ENCODE data around the gene KCNIP1. TPM values are rescaled to one million over a fixed set of nuclear protein-coding genes. Genes with fewer than 3 reads are reported as not detected.

The KCNIP1 gene
- total RNA-seq, 2 experiments from 2014 or later, result not detected

DNA sequence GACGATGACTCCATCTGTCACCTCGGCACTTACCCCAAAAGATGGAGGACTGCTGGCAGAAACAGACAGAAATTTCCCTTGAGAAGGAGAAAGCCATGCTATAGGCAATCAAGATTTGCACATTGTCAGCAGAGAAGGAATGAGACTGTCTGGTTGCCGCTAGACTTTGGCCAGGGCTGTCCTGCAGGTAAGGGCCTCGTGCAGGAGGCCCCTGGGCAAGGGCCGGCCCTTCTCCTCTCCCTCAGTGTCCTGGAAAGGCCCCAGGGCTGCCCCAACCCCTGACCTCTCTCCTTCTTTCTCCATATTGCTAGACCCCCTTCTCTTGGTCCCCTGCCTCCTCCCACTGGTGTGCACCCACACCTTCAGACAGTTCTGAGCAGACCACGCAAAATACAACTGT is 14.6 kb upstream of the KCNIP1 start:
- POLR2A ChIA-PET, result no interaction called here
- DNase-seq, result no peak
- CTCF ChIA-PET, result no interaction called here
- Mint-ChIP-seq H3K27me3 (peaks cover 17% of the 10 kb centered on the region), H3K36me3 (ENCODE audit: low read depth) (no peaks in the 10 kb centered on the region), H3K27ac (no peak overlapping the region), H3K4me3 (no peak overlapping the region), H3K9me3 (no peaks in the 10 kb centered on the region), H3K4me1 (no peaks in the 10 kb centered on the region)

DNA sequence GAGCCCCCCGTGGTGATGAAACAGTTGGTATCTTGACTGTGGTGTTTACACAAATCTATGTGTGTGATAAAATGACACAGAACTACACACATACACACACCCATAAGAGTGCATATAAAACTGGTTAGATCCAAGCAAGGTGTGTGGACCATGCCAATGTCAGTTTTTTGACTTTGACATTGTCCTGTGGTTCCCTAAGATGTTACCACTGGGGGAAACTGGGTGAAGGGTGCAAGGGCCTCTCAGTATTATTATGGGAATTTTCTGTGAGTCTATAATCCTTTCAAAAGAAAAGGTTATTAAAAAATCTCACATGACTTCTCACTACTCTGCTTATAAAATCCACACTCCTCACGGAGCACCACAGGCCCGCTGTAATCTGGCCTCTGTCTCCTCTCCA is 13.4 kb upstream of the KCNIP1 start:
- H3K27ac Mint-ChIP-seq, result no peak overlapping the region
- H3K9me3 Mint-ChIP-seq, result no peaks in the 10 kb centered on the region
- no peak for DNase-seq
- peaks cover 20% of the 10 kb centered on the region for H3K27me3 Mint-ChIP-seq
- H3K36me3 Mint-ChIP-seq (ENCODE audit: low read depth), result no peaks in the 10 kb centered on the region
- POLR2A ChIA-PET, result no interaction called here
- no peak overlapping the region for H3K4me3 Mint-ChIP-seq
- H3K4me1 Mint-ChIP-seq, result no peaks in the 10 kb centered on the region
- CTCF ChIA-PET, result no interaction called here

GRCh38 chr5:170491479-170491878 is 12.3 kb upstream of the KCNIP1 start:
- ChIA-PET CTCF (no interaction called here), POLR2A (no interaction called here)
- Mint-ChIP-seq H3K36me3 (ENCODE audit: low read depth) (no peaks in the 10 kb centered on the region), H3K4me1 (no peaks in the 10 kb centered on the region), H3K27ac (no peak overlapping the region), H3K9me3 (no peaks in the 10 kb centered on the region), H3K27me3 (peaks cover 30% of the 10 kb centered on the region), H3K4me3 (no peak overlapping the region)
- no peak for DNase-seq

DNA sequence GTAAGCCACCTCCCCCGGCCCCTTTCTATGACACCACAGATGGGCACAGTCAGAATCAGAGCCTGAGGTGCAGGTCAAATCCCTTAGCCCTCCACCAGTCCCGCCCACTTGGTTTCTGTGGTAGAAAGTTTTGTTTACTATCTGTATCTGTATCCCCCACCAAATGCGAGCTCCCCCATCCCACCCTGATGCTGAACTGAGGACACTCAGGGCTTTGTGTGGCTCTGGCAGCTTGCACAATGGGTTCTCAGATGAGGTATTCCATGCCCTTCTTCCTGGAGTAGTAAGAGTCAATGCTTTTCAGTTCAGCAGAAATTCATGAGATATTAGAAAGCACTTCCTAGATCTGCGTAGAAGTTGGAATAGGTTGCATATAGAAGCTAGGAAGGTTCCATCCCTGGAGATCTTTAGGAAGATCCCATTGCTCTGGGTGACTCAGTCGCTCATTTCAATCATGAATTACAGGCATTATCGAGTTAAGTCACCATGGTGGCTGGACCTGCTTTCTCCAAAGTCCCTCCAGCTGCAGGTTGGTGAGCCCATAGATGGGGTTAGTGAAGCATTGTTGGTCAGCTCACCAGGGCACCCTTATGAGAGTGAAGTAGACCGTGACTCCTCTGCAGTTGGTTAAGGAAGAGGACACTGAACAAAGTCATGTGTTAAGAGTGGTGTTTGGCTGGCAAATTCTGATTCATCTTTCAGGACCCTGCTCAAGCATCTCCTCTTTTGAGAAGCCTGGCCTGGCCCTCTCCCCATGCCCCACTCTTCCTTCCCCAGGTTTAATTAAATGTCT is 10.6 kb upstream of the KCNIP1 start:
- H3K27me3 Mint-ChIP-seq, result peaks cover 41% of the 10 kb centered on the region
- H3K9me3 Mint-ChIP-seq, result no peaks in the 10 kb centered on the region
- H3K36me3 Mint-ChIP-seq (ENCODE audit: low read depth), result no peaks in the 10 kb centered on the region
- H3K4me1 Mint-ChIP-seq, result no peaks in the 10 kb centered on the region
- no peak for DNase-seq
- ChIA-PET CTCF (no interaction called here), POLR2A (no interaction called here)
- H3K4me3 Mint-ChIP-seq, result no peak overlapping the region
- no peak overlapping the region for H3K27ac Mint-ChIP-seq

GRCh38 chr5:170494041-170494440 is 9.8 kb upstream of the KCNIP1 start:
- ChIA-PET CTCF (no interaction called here), POLR2A (no interaction called here)
- no peak overlapping the region for H3K27ac Mint-ChIP-seq
- H3K27me3 Mint-ChIP-seq, result peaks cover 43% of the 10 kb centered on the region
- no peaks in the 10 kb centered on the region for H3K36me3 Mint-ChIP-seq (ENCODE audit: low read depth)
- H3K9me3 Mint-ChIP-seq, result no peaks in the 10 kb centered on the region
- no peak for DNase-seq
- H3K4me3 Mint-ChIP-seq, result no peak overlapping the region
- H3K4me1 Mint-ChIP-seq, result no peaks in the 10 kb centered on the region

- CTCF ChIA-PET, result no interaction called here
These were observed 7.8 kb upstream of the KCNIP1 start for GRCh38 chr5:170495825-170496661.

DNA sequence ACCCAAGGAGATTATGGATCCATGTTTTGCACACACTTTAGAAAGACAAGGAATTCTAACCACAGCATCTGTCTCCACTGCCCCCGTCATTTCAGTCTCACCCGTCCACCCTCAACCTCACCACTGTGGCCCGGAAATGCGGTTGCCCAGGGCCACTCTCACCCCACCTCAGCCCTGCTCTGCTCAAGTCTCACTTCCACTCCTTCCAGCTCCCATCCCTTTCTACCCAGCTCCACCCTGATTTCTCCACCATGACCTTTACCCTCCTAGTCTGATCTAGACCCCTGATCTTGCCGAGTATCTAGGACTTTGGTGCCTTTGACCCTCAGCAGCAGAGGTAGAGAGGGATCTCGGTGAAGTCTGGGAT is 7.2 kb upstream of the KCNIP1 start:
- DNase-seq, result no peak
- Mint-ChIP-seq H3K4me1 (no peaks in the 10 kb centered on the region), H3K27ac (no peak overlapping the region), H3K9me3 (no peaks in the 10 kb centered on the region), H3K36me3 (ENCODE audit: low read depth) (no peaks in the 10 kb centered on the region), H3K27me3 (peaks cover 65% of the 10 kb centered on the region), H3K4me3 (no peak overlapping the region)
- POLR2A ChIA-PET, result no interaction called here
- CTCF ChIA-PET, result no interaction called here

More at GRCh38 chr5:170495825-170496661, 7.8 kb upstream of the KCNIP1 start:
- H3K27me3 Mint-ChIP-seq, result peaks cover 63% of the 10 kb centered on the region
- H3K9me3 Mint-ChIP-seq, result no peaks in the 10 kb centered on the region
- no peak overlapping the region for H3K27ac Mint-ChIP-seq
- POLR2A ChIA-PET, result no interaction called here
- no peaks in the 10 kb centered on the region for H3K36me3 Mint-ChIP-seq (ENCODE audit: low read depth)
- H3K4me1 Mint-ChIP-seq, result no peaks in the 10 kb centered on the region
- no peak overlapping the region for H3K4me3 Mint-ChIP-seq
- no peak for DNase-seq

GRCh38 chr5:170497311-170498038 is 6.3 kb upstream of the KCNIP1 start:
- no peak overlapping the region for H3K27ac Mint-ChIP-seq
- POLR2A ChIA-PET, result no interaction called here

GRCh38 chr5:170498811-170499351 is 4.9 kb upstream of the KCNIP1 start:
- H3K4me3 Mint-ChIP-seq, result no peak overlapping the region
- POLR2A ChIA-PET, result no interaction called here
- H3K27me3 Mint-ChIP-seq, result peaks cover 71% of the 10 kb centered on the region
- H3K4me1 Mint-ChIP-seq, result no peaks in the 10 kb centered on the region
- CTCF ChIA-PET, result no interaction called here
- H3K36me3 Mint-ChIP-seq (ENCODE audit: low read depth), result no peaks in the 10 kb centered on the region
- no peaks in the 10 kb centered on the region for H3K9me3 Mint-ChIP-seq
- no peak for DNase-seq
- no peak overlapping the region for H3K27ac Mint-ChIP-seq

More at GRCh38 chr5:170497311-170498038, 6.3 kb upstream of the KCNIP1 start:
- no peak overlapping the region for H3K4me3 Mint-ChIP-seq
- H3K4me1 Mint-ChIP-seq, result no peaks in the 10 kb centered on the region
- H3K9me3 Mint-ChIP-seq, result no peaks in the 10 kb centered on the region
- peaks cover 71% of the 10 kb centered on the region for H3K27me3 Mint-ChIP-seq
- CTCF ChIA-PET, result no interaction called here
- no peaks in the 10 kb centered on the region for H3K36me3 Mint-ChIP-seq (ENCODE audit: low read depth)
- DNase-seq, result no peak

DNA sequence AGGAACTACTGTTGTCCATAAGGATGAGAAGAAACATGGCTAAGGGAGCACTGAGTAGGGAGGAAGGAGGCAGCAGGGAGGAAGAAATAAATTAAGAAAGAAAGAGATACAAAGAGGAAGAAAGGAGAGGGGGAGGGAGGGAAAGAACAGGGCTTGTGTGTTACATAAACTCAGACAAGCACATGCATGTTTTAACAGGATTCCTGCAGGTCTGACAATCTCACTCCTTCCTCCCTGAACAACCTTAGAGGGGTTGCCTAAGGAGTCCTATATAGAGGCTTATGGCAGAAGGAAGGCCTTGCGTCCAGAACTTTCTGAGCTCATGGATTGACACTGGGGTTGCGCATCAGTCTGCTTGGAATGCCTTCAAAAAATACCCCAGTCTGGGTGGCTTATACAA is 4.2 kb upstream of the KCNIP1 start:
- H3K36me3 Mint-ChIP-seq (ENCODE audit: low read depth), result no peaks in the 10 kb centered on the region
- no peak for DNase-seq
- no peak overlapping the region for H3K27ac Mint-ChIP-seq
- CTCF ChIA-PET, result no interaction called here
- H3K9me3 Mint-ChIP-seq, result no peaks in the 10 kb centered on the region
- H3K4me3 Mint-ChIP-seq, result no peak overlapping the region
- peaks cover 69% of the 10 kb centered on the region for H3K27me3 Mint-ChIP-seq
- POLR2A ChIA-PET, result no interaction called here
- no peaks in the 10 kb centered on the region for H3K4me1 Mint-ChIP-seq

DNA sequence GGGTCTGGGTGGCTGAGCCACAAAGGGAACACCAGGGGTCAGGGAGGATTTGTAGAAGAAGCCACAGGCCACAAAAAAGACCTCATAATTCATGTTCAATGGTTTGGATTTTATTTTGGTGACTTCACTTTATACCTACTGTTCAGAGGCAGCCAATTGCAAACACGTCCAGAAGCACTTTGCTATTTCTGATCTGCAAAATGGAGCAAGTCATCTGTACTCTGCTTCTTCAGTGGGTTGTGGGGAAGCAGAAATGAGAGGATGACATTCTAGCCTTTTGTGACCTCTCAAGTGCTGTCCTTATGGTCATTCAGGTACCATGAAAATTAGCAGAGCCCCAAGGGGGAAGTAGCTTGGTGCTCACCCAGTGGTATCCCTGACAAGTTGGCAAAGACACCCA is 2.5 kb upstream of the KCNIP1 start:
- ChIA-PET POLR2A (no interaction called here), CTCF (no interaction called here)
- H3K4me3 Mint-ChIP-seq, result no peak overlapping the region
- H3K9me3 Mint-ChIP-seq, result no peaks in the 10 kb centered on the region
- H3K27me3 Mint-ChIP-seq, result peaks cover 75% of the 10 kb centered on the region
- H3K4me1 Mint-ChIP-seq, result no peaks in the 10 kb centered on the region
- H3K36me3 Mint-ChIP-seq (ENCODE audit: low read depth), result no peaks in the 10 kb centered on the region
- DNase-seq, result no peak
- H3K27ac Mint-ChIP-seq, result no peak overlapping the region

GRCh38 chr5:170501931-170502330 is 1.9 kb upstream of the KCNIP1 start:
- H3K27ac Mint-ChIP-seq, result no peak overlapping the region
- DNase-seq, result no peak
- no peaks in the 10 kb centered on the region for H3K4me1 Mint-ChIP-seq
- no peaks in the 10 kb centered on the region for H3K9me3 Mint-ChIP-seq
- H3K27me3 Mint-ChIP-seq, result peaks cover 69% of the 10 kb centered on the region
- ChIA-PET POLR2A (no interaction called here), CTCF (no interaction called here)
- no peaks in the 10 kb centered on the region for H3K36me3 Mint-ChIP-seq (ENCODE audit: low read depth)
- no peak overlapping the region for H3K4me3 Mint-ChIP-seq

DNA sequence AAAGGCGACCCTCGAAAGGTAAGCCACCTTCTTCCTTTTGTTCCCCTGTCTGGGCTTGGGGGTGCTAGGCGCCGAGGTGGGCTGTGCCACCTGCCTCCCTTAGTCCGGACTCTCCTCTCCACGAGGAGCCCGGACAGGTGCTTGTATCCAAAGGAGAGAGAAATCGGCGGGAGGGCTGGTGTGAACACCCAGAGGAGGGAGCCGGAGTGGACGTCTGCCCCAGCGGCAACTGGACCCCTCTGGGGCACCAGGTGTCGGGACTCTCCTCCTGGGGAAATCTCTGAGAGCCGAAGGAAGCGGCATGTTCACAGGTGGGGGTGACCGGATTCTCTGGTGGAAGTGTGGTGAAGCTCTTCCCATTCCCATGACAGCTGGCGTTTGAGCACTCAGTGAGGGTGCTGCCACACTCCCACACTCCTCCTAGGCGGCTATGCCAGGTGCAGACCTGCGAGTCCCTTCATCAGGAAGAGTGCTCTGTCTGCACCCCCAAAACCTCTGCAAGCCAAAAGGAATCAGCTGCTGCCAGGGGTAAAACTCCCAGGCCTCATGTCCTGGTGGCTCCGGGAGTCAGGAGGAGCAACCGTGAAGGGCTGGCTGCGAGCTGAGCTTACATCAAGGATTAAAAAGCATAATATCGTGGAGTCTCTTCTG is 921 bp downstream of the KCNIP1 start:
- no peaks in the 10 kb centered on the region for H3K4me1 Mint-ChIP-seq
- no peak for DNase-seq
- ChIA-PET CTCF (no interaction called here), POLR2A (no interaction called here)
- H3K9me3 Mint-ChIP-seq, result no peaks in the 10 kb centered on the region
- peaks cover 51% of the 10 kb centered on the region for H3K27me3 Mint-ChIP-seq
- no peak overlapping the region for H3K4me3 Mint-ChIP-seq
- H3K36me3 Mint-ChIP-seq (ENCODE audit: low read depth), result no peaks in the 10 kb centered on the region
- H3K27ac Mint-ChIP-seq, result no peak overlapping the region
